ENCODE data around the gene ASS1.

Gene ASS1

GRCh38 chr9:130458027-130458803, 13.5 kb downstream of the ASS1 start:
- DNase-seq: no peak

GRCh38 chr9:130458804-130459067, 14.0 kb downstream of the ASS1 start:
- DNase-seq: no peak

GRCh38 chr9:130459151-130459550, 14.4 kb downstream of the ASS1 start:
- DNase-seq: no peak

- no peak for DNase-seq
These were observed 15.3 kb downstream of the ASS1 start for GRCh38 chr9:130459941-130460669.

- peak; percentile 76 for DNase-seq
These were observed 16.5 kb downstream of the ASS1 start for GRCh38 chr9:130461218-130461630.

GRCh38 chr9:130461731-130462130, 17.0 kb downstream of the ASS1 start:
- DNase-seq: no peak

GRCh38 chr9:130462685-130463540, 18.2 kb downstream of the ASS1 start:
- DNase-seq: no peak

GRCh38 chr9:130463763-130464745, 19.3 kb downstream of the ASS1 start:
- no peak for DNase-seq

- DNase-seq: no peak
These were observed 20.8 kb downstream of the ASS1 start for GRCh38 chr9:130465383-130466096.

GRCh38 chr9:130466537-130467217, 21.9 kb downstream of the ASS1 start:
- no peak for DNase-seq

- DNase-seq: no peak
These were observed 22.6 kb downstream of the ASS1 start for GRCh38 chr9:130467316-130467715.

- no peak for DNase-seq
These were observed 23.8 kb downstream of the ASS1 start for GRCh38 chr9:130468566-130468965.

- no peak for DNase-seq
These were observed 25.5 kb downstream of the ASS1 start for GRCh38 chr9:130470269-130470668.

- no peak for DNase-seq
These were observed 26.2 kb downstream of the ASS1 start for GRCh38 chr9:130470950-130471349.

GRCh38 chr9:130471411-130472183, 26.8 kb downstream of the ASS1 start:
- no peak for DNase-seq

GRCh38 chr9:130472184-130472705, 27.5 kb downstream of the ASS1 start:
- DNase-seq: no peak

- DNase-seq: no peak
These were observed 28.2 kb downstream of the ASS1 start for GRCh38 chr9:130473009-130473408.

GRCh38 chr9:130473566-130473965, 28.8 kb downstream of the ASS1 start:
- no peak for DNase-seq

GRCh38 chr9:130474106-130474505, 29.3 kb downstream of the ASS1 start:
- DNase-seq: no peak

GRCh38 chr9:130476151-130476730, 31.5 kb downstream of the ASS1 start:
- DNase-seq: no peak

Measured in CD4-positive, alpha-beta T cell treated with Interleukin-6 for 4 hours (primary cell).